Muscle of arm (tissue), 12 donors: ENCODE data around the gene TMEM132D. TPM values are rescaled to one million over a fixed set of nuclear protein-coding genes. Genes with fewer than 3 reads are reported as not detected.
"Not testable (repeated sequence)": the region's sequence is repeated elsewhere in the genome, so short reads cannot be mapped to it uniquely, and the experiment has no call there.

Source experiments
- DNase-seq: peaks from one replicate; pipeline ENCODE4 v3.0.0-alpha.2; 2013
- polyA plus RNA-seq, 12 donors: library from polyadenylated mRNA; unstranded; fragments of 120-200 nt; gene quantifications; one replicate each; pipeline ENCODE4 v1.2.1, GENCODE V29; 2013; ENCODE audit not compliant: insufficient read length in 12 of 12

The TMEM132D gene
- polyA plus RNA-seq, 12 donors: 0.30 to 1.0 (median 0.59) TPM; not detected in 2

DNA sequence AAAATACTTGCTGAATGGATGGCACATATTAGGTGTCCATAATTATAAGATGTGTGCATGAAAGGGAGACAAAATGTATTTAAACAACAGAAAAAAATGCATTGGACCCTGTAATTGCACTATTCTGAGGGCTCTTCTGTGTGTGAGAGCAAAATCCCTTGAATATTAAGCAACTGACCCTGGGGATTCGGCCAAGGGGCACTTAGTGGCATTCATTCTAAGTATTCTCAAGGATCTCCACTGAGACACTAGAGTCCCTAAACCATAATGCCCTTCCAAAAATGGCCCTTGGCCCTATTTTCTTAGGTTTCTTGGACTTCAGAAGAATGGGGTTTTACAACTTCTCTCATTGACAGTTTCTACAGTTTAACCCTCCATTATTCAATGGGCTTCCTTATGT lies 662.0 kb downstream of the TMEM132D start:
- no peak for DNase-seq

DNA sequence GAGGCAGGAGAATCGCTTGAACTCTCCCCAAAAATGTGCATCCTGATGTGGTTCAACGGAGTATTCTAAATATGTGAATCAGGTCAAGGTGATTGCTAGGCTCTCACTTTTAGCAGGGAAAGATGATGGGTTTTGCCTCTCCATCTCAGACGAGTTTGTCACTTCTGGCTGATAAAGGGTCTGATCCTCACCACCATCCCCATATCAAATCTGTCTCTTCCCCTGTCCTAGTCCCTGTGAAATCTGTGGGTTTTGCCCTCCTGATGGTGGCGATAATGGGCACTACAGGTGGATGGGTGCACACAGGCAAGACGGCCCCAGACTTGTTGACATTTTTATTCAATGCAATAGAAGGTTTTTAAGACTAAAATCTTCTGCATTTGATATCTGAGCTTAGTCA lies 665.9 kb downstream of the TMEM132D start:
- DNase-seq: no peak

GRCh38 chr12:129234209-129234608 lies 669.6 kb downstream of the TMEM132D start:
- DNase-seq: no peak

DNA sequence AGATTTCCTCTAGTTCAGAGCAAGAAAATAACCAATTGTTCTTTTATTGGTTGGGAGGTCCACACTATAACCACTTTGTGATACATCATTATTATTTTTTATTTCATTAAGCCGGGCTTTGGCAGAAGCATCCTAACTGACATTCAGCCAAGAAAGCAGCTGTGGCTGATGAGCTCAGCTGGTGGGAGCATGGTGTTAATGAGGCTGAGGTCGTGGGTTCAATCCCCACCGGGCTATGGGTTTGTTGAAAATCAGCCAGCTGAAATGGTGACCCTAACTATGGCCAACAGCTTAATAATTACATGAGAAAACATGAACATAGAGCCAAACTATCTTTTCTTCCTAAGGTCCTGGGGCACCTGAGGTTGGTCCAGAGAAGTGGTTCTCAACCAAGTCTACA lies 672.3 kb downstream of the TMEM132D start:
- no peak for DNase-seq

DNA sequence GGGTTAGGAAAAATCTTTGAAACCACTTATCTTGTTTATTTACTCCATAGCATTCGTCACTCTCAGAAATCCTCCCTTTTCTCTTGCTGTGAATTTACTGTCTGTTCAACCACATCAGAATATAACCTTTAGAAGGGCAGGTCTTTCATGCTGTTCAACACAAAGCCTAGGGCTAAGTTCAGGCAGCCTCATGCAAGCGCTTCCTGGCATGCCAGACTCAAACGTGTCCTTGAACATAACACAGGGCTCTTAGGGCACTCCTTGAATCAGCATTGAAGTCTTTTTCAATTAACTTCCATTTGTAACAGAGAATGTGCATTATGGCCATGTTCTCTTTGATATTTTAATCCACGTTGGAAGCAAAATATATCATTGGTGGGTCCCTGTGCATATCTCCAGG lies 672.8 kb downstream of the TMEM132D start:
- no peak for DNase-seq

DNA sequence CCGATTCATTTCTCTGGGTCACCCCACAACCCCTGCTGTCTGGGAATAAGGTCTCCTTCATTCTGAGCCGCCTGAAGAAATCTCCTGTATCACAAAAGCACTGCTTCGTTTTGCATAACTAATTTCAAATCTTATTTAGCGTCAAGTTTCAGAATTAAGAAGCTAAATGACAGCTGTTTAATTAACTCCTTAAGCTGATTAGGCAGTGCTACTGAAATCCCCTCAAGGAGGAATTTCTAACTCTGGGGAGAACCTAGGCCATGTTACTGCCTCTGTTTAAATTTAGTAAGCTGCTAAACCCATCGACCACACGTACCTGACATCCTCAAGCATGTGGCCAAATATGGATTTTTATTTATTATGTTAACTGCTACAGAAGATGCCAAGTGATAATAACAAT lies 677.0 kb downstream of the TMEM132D start:
- no peak for DNase-seq

GRCh38 chr12:129226005-129226404 lies 677.8 kb downstream of the TMEM132D start:
- no peak for DNase-seq

DNA sequence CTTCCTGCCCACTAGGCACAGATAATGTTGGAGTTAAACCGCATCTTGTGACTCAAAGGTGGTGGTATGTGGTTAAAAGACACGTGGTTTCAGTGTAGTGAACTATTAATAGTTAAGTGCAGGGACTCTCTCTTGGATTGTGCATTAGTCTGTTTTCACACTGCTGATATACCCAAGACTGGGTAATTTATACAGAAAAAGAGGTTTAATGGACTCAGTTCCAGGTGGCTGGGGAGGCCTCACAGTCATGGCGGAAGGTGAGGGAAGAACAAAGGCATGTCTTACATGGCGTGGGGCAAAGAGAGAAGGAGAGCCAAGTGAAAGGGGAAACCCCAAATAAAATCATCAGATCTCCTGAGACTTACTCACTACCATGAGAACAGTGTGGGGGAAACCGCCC lies 688.3 kb downstream of the TMEM132D start:
- DNase-seq: no peak

DNA sequence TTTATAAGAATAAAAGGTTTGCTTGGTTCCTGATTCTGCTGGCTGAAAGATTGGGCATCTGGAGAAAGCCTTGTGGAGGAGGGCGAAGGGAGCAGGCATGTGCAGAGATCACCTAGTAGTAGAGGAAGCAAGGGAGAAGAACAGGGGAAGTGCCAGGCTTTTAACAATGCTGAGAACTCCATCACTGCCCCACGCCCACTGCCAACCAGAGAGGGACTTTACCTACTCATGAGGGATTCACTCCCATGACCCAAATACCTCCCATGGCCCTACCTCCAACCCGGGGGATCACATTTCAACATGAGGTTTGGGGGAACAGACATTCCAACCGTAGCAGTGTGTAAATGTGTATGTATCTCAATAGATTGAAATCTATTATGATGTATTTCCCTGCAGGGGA lies 690.3 kb downstream of the TMEM132D start:
- no peak for DNase-seq

- DNase-seq: no peak
Measured at GRCh38 chr12:129211862-129212630, 691.8 kb downstream of the TMEM132D start.

DNA sequence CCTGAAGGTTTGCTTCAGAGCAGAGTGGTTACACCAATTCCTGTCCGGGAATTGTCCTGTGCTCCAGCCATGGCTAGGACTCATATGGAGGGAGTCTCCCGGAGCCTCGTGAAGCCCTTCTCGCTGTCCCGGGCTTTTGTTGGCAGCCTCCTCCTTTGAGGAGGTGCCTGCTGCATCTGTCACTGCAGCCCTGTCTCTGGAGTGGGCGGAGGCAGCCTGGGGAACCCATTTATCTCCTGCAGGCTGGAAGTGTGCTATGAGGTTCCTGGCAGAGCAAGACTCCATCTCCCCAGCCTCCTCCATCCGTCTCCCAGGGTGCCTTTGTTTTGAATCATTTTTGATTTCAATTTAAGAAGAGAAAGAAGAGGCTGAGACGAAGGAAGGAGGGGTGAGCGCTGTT lies 695.3 kb downstream of the TMEM132D start:
- no peak for DNase-seq

GRCh38 chr12:129207084-129207483 lies 696.7 kb downstream of the TMEM132D start:
- DNase-seq: no peak

- no peak for DNase-seq
Measured at GRCh38 chr12:129203456-129203855, 700.4 kb downstream of the TMEM132D start.

GRCh38 chr12:129202109-129202814 lies 701.6 kb downstream of the TMEM132D start:
- DNase-seq: no peak

DNA sequence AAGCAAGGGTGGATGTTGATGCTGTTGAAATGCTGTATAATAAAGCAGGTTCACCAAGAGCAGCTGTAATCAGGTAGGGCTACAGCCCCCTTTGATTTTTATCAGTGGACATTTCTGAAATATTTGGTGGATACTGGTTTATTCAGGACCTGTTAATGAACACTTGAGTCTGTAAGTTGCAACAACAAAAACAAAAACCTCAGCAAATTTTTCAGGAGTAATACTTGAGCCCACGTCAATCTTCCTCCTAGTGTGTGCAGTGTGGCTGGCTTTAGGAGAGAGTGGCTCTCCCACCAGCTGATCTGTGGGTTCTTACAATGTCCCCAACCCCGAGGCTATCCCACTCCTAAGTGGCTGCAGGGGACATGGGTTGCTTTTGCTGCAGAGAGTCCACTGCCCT lies 702.8 kb downstream of the TMEM132D start:
- DNase-seq: no peak

DNA sequence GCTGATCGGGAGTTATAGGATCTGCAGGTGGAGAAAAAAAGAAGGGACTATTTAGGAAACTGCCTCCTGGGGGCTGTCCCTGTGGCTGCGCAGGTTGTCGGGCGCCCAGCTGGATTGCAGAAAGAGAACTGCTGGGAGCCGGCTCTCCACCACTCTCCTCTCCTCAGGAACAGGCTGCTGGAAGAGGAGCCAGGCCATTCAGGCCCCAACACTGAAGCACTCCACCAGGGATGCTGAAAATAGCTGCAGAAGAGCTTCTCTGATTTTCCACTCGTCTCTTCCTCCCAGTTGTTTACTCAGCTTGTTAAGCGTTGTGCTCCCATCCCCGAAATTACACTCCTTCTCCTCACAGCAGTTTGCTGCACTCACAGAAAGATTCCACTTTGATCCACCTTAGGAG lies 703.2 kb downstream of the TMEM132D start:
- no peak for DNase-seq

GRCh38 chr12:129196927-129197326 lies 706.9 kb downstream of the TMEM132D start:
- no peak for DNase-seq

GRCh38 chr12:129195081-129195480 lies 708.7 kb downstream of the TMEM132D start:
- no peak for DNase-seq

- no peak for DNase-seq
Measured at GRCh38 chr12:129193263-129193871, 710.5 kb downstream of the TMEM132D start.

- DNase-seq: no peak
Measured at GRCh38 chr12:129190827-129191226, 713.0 kb downstream of the TMEM132D start.

DNA sequence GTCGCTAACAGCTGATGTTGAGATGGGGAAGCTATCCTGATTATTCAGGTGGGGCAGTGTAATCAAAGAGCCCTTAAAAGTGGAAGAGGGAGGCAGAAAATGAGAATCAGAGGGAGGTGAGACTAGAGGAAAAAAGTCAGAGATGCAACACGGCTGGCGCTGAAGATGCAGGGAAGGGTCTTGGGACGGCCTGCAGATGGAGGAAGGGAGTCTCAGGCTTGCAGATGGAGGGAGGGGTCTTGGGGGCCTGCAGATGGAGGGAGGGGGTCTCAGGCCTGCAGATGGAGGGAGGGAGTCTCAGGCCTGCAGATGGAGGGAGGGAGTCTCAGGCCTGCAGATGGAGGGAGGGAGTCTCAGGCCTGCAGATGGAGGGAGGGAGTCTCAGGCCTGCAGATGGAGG lies 713.9 kb downstream of the TMEM132D start:
- not testable (repeated sequence) for DNase-seq

DNA sequence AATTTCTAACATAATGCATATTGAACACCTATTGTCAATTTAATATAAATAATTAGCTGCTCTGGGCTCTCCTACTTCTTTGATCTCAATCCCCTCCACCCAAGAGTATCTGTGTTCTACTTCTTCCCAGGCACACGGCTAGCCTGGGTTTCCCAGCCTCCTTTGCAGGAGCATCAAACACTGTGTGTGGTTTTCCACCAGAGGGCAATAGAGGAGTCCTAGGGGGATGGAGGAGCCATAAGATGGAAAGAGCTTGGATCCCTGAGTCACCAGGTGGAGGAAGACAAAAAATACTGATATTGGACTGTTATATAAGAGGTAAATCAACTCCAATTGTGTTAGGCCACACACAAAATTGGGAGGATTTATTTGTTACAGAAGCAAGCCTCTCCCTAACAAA lies 716.9 kb downstream of the TMEM132D start:
- DNase-seq: no peak

DNA sequence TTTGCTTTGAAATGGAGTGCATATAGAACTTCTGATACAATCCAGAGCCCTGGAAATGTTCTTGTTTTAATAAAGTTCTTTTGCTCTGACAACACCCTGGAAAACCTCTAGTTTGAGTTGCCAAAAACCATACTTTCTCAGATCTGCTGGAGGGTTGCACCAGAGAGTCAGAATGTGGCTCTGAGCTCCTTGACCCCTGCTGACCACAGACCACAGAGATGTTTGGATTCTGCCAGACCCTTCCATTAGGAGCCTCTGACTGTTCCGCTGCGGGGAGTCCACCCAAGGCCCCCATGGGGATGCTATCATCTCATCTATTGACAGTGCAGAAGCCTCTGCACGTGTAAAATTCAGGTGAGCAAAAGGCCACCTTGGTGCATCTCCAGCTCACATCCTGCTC lies 718.0 kb downstream of the TMEM132D start:
- DNase-seq: no peak
